GM12875 (cell line): ENCODE data around the gene TM9SF1.

ENCODE experiments used
- H3K4me3 ChIP-seq: one replicate; pipeline ENCODE4 v1.5.1; 2011; ENCODE audit warnings: low read depth, low read length, control low read depth
- TF ChIP-seq, protein P1 (sequence below): IDR thresholded peaks from 2 replicates; pipeline ENCODE4 v1.5.1; 2011; ENCODE audit warnings: low read depth, mild to moderate bottlenecking, control low read depth, inconsistent platforms, low read length, moderate library complexity, borderline replicate concordance; ENCODE audit not compliant: insufficient read depth

Gene TM9SF1

DNA sequence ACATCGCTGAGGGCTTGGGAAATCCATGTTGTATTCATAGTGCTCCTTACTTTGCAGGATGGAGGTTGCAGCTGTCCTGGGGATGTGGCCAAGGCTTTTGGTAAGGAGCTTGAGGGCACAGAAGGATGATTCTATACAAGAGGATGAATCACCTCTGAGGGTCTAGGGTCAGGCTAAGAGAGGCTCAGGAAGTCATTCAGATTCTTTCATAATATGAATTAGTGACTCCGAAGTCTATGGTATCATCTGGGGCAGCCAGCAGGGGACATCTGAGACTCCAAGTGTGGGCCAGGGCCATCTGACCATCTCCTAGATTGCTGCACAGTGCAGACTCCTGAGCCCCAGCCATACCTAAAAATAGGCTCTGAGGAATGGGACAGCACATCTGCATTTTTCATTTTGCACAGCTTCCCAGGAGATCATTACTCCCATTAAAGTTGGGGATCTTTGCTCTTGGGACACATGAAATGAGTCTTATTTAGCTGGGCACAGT lies 42.3 kb upstream of the TM9SF1 start:
- TF ChIP-seq, protein P1, sequence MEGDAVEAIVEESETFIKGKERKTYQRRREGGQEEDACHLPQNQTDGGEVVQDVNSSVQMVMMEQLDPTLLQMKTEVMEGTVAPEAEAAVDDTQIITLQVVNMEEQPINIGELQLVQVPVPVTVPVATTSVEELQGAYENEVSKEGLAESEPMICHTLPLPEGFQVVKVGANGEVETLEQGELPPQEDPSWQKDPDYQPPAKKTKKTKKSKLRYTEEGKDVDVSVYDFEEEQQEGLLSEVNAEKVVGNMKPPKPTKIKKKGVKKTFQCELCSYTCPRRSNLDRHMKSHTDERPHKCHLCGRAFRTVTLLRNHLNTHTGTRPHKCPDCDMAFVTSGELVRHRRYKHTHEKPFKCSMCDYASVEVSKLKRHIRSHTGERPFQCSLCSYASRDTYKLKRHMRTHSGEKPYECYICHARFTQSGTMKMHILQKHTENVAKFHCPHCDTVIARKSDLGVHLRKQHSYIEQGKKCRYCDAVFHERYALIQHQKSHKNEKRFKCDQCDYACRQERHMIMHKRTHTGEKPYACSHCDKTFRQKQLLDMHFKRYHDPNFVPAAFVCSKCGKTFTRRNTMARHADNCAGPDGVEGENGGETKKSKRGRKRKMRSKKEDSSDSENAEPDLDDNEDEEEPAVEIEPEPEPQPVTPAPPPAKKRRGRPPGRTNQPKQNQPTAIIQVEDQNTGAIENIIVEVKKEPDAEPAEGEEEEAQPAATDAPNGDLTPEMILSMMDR = no peak

DNA sequence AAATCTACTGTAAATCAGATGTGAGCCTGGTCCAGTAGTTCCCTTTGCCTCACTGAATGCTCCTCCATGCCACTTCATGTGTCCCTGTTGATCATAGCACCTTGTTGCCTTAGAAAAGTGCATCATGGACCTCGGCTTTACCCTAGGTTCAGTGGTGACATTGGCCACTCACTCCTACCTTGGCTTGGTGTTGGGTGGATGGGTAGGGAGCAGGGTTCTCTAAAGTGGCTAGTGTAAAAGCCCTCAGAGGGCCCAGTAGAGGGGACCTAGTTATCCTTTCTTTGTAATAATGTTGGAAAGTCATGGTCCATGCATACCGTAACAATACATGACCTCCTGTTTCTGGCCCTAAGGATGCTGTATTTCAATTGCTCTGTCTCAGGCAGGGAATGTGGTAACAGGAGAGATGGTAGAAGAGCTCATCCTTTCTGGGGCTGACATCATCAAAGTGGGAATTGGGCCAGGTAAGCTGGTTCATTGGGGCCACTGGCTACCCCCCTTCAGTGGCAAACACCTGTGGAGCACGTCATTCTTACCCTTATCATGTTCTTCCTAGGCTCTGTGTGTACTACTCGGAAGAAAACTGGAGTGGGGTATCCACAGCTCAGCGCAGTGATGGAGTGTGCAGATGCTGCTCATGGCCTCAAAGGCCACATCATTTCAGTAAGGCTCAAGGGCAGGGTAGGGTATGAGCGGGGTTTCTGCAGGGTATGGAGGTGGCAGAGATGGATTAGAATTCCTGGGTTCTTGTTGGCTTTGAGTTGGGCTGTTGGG lies 41.6 kb upstream of the TM9SF1 start:
- TF ChIP-seq, protein P1 = no peak
- H3K4me3 ChIP-seq = no peak overlapping the region

More for the DNA sequence above, 42.3 kb upstream of the TM9SF1 start:
- H3K4me3 ChIP-seq = no peak overlapping the region

DNA sequence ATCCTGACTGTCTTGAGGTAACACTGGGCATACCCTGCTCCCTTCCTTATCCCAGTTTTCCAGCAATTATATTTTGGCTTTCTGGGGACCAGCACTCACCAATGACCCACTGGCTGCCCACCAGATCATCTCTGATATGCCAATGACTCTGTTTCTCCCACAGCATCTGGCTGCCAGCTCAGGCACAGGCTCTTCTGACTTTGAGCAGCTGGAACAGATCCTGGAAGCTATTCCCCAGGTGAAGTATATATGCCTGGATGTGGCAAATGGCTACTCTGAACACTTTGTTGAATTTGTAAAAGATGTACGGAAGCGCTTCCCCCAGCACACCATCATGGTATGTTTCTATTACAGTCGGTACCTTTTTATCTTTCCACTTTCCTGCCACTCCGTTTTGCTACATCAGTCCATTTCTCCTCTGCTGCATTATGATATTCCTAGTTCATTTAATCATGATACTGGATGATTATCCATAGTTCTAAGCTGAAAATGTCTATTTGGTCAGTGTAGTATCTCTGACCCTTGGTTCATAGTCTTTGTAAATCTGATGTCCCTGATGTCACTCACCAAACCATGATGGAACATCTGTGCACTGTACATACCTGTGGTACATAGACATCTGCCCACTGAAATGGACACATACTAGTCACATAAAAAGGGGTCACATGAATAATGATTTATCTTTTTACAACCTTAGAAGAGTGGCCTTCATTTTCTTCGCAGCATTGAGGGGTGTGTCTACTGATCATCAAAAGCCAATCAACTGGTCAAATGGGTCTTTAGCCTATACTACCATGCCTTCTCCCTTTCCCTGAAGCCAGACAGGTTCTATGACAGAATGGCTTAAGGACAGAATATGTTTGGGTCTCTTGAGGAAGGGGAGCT lies 40.8 kb upstream of the TM9SF1 start:
- no peak overlapping the region for H3K4me3 ChIP-seq
- TF ChIP-seq, protein P1 = no peak

DNA sequence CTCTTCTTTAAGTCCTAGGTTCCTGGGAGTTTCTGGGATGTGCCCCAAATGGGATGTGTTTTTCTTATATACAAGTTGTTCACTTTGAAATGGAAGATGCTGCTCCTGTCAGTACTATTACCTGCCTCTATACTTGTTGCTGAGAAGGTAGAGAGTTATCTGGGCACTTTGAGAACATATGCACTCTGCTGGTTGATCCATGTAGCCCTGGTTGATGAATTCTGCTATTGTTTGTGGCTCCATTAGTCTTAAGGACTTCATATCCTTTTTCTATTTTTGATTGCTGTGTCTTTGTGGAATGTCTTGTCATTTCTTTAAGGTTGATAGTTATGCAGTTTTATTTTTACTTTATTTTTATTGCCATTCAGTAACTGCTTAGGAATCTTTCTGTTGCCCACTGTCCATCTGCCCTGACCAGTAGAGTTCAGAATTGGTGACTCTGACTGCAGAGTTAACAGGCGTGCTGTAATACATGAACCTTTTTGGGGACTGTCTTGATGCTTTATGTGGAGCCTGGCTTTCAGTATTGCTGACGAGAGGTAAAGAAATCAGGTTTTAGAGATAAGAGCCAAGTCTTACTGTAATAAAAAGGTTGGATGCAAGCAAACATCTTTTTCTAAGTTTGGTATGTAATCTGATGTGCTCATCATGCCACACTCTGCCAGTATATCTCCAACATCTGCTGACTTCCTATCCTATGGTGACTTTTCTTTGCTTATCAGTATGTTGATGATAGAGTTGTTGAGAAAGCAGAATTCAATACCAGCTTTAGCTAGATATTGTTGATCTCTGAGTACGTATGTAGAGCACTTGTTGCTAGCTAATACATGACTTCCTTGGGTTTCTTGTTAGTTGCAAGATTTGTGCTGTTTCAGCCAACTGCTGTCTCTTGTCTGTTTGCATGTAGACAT lies 39.1 kb upstream of the TM9SF1 start:
- TF ChIP-seq, protein P1 = no peak
- no peak overlapping the region for H3K4me3 ChIP-seq

DNA sequence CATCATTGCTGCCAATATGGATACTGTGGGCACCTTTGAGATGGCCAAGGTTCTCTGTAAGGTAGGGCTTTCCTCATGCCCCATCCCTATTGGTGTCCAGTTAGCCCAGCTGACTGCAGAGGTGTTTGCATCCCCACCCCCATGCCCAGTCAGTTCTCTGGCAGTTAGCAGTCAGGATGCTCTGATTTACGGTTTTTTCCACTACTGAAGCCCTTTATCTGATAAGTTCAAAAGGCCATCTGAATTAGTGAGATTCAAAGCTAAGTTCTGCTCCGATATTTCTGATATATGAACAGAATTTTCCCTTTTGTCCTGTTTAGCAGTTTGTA lies 38.3 kb upstream of the TM9SF1 start:
- TF ChIP-seq, protein P1 = no peak
- peak overlapping the region; percentile 59 for H3K4me3 ChIP-seq

DNA sequence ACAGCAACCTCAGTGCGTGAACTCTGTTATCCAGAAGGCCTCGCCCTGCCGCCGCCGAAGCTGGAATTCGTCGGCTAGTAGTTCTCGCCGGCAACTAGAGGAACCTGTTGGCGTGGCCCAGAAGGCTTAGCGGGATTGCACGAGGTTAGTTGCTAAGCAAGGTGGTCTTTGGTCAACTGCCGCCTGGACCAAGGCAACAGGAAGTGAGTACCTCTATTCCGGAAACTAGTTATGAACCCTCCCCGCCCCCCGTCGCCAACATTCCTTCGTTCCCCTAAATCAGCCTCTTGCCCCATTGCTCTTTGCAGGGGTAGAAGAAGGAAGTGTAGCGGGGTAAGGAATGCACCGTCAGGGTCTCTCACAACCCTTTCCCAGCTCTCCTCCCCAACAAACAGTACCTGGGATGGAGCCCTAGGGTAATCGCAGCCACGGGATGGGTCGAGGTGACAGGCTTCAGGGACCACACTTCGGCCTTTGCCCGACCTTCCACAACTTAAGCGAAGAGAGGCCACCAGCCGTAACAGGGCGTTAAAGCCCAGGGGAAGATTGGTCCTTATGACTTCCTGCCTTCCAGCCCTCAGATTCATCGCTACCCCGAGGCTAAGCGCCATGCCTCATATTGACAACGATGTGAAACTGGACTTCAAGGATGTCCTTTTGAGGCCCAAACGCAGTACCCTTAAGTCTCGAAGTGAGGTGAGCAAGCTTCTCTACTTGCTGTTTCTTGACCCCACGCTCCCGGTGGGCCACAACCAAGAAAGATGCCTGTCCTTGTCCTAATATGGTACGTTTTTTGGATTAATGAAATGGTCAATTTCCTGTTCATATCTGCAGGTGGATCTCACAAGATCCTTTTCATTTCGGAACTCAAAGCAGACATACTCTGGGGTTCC lies 37.6 kb upstream of the TM9SF1 start, which contains the start of gene GMPR2:
Gene GMPR2 (plus strand): TSS at position 285 of the 893 bp plus-strand sequence. CDS start 325 bp downstream, at position 610.
- TF ChIP-seq, protein P1 = no peak
- H3K4me3 ChIP-seq = peak within 1 kb of the TSS; percentile 59
